Hepatocyte (in vitro differentiated cells): Measurements from ENCODE around the gene CYS1. TPM values are rescaled to one million over a fixed set of nuclear protein-coding genes. Genes with fewer than 3 reads are reported as not detected.
A peak's percentile ranks its signal among the peaks of the same experiment; 100 is the strongest.

Experiments
- DNase-seq: peaks from one replicate; pipeline ENCODE4 v3.0.0-alpha.2; 2016; ENCODE audit warnings: low spot score
- H2AFZ ChIP-seq: fragments of 200-600 bp; sonication (generic); 2 replicates; pipeline ENCODE4 v1.6.0; 2016; ENCODE audit warnings: antibody characterized with exemption, mild to moderate bottlenecking
- H3K27ac ChIP-seq: fragments of 200-600 bp; sonication (generic); 2 replicates; pipeline ENCODE4 v1.5.1; 2016; ENCODE audit warnings: mild to moderate bottlenecking
- H3K27me3 ChIP-seq: fragments of 200-600 bp; sonication (generic); 2 replicates; pipeline ENCODE4 v1.6.1; 2016
- H3K36me3 ChIP-seq: fragments of 200-600 bp; sonication (generic); replicated peaks from 2 replicates; pipeline ENCODE4 v1.5.1; 2016; ENCODE audit warnings: low read depth; ENCODE audit not compliant: insufficient read depth
- H3K4me1 ChIP-seq: fragments of 200-600 bp; sonication (generic); 2 replicates; pipeline ENCODE4 v1.5.1; 2016; ENCODE audit warnings: mild to moderate bottlenecking, moderate library complexity; ENCODE audit not compliant: insufficient read depth
- H3K4me2 ChIP-seq: fragments of 200-600 bp; sonication (generic); 2 replicates; pipeline ENCODE4 v1.6.0; 2016
- H3K4me3 ChIP-seq: fragments of 200-600 bp; sonication (generic); 2 replicates; pipeline ENCODE4 v1.5.1; 2016; ENCODE audit warnings: mild to moderate bottlenecking
- H3K79me2 ChIP-seq: fragments of 200-600 bp; sonication (generic); 2 replicates; pipeline ENCODE4 v1.6.0; 2017; ENCODE audit warnings: mild to moderate bottlenecking
- H3K9me2 ChIP-seq: fragments of 200-600 bp; sonication (generic); replicated peaks from 2 replicates; pipeline ENCODE4 v1.6.0; 2017; ENCODE audit warnings: mild to moderate bottlenecking; ENCODE audit not compliant: insufficient read depth
- H3K9me3 ChIP-seq: fragments of 200-600 bp; sonication (generic); 2 replicates; pipeline ENCODE4 v1.5.1; 2016; ENCODE audit warnings: low read depth, mild to moderate bottlenecking
- H4K20me1 ChIP-seq: fragments of 200-600 bp; sonication (generic); 2 replicates; pipeline ENCODE4 v1.6.0; 2016; ENCODE audit warnings: mild to moderate bottlenecking; ENCODE audit not compliant: insufficient read depth, poor library complexity, severe bottlenecking
- CTCF ChIP-seq: fragments of 200-600 bp; sonication (generic); IDR thresholded peaks from 2 replicates; pipeline ENCODE4 v1.5.1; 2016; ENCODE audit warnings: antibody characterized with exemption, mild to moderate bottlenecking; ENCODE audit not compliant: poor library complexity
- EZH2 ChIP-seq: fragments of 200-600 bp; sonication (generic); IDR thresholded peaks from 2 replicates; pipeline ENCODE4 v1.6.1; 2016; ENCODE audit warnings: antibody characterized with exemption, mild to moderate bottlenecking, borderline replicate concordance
- EZH2phosphoT487 ChIP-seq: fragments of 200-600 bp; sonication (generic); IDR thresholded peaks from one replicate; pipeline ENCODE4 v1.6.1; 2018; ENCODE audit warnings: antibody characterized with exemption, mild to moderate bottlenecking, low read depth, moderate library complexity; ENCODE audit not compliant: unreplicated experiment, severe bottlenecking
- WGBS: methylation state at CpG from one replicate; pipeline ENCODE4 v1.1.6; 2016; ENCODE audit warnings: low lambda C conversion rate; ENCODE audit errors: missing lambda C conversion rate; 5-methylcytosine and 5-hydroxymethylcytosine counted together
- polyA plus RNA-seq: library from polyadenylated mRNA; unstranded; fragments of >200 nt; fragmentation: Nextera tagmentation; extraction: Ambion mirVana; gene quantifications from 2 replicates; pipeline ENCODE4 v1.2.1, GENCODE V29; 2016
- total RNA-seq: library from RNA; depleted of rRNA; stranded (reverse); fragments of >200 nt; gene quantifications from 2 replicates; pipeline ENCODE4 v1.2.3, GENCODE V29; 2014

CYS1 gene
- total and polyA plus RNA-seq, 2 experiments from 2014 or later, result 2.7 to 2.9 TPM

- no peaks in the 10 kb centered on the region for H3K27me3 ChIP-seq
- peak overlapping the region; percentile 85 for H3K27ac ChIP-seq
- no peak overlapping the region for H3K4me3 ChIP-seq
- TF ChIP-seq CTCF, result no peak
- no peak for TF ChIP-seq EZH2phosphoT487
- no peak for TF ChIP-seq EZH2
- H3K4me1 ChIP-seq, result peaks cover 14% of the 10 kb centered on the region
- H2AFZ ChIP-seq, result peak overlapping the region; percentile 62
- peaks cover 4% of the 10 kb centered on the region for H4K20me1 ChIP-seq
- peak; percentile 80 for DNase-seq
- no peaks in the 10 kb centered on the region for H3K36me3 ChIP-seq
- peak overlapping the region; percentile 84 for H3K4me2 ChIP-seq
- peaks cover 7% of the 10 kb centered on the region for H3K79me2 ChIP-seq
- H3K9me3 ChIP-seq, result no peaks in the 10 kb centered on the region
- 20% methylated on average over 44 of the region's 54 CpGs for WGBS
- H3K9me2 ChIP-seq, result no peaks in the 10 kb centered on the region
Measured at GRCh38 chr2:10042301-10043161, 37.7 kb downstream of the CYS1 start.

- peaks cover 7% of the 10 kb centered on the region for H3K79me2 ChIP-seq
- H3K27me3 ChIP-seq, result no peaks in the 10 kb centered on the region
- H4K20me1 ChIP-seq, result peaks cover 4% of the 10 kb centered on the region
- no peak overlapping the region for H3K27ac ChIP-seq
- H3K4me1 ChIP-seq, result peaks cover 14% of the 10 kb centered on the region
- no peaks in the 10 kb centered on the region for H3K9me3 ChIP-seq
- H2AFZ ChIP-seq, result no peak overlapping the region
- no peak for DNase-seq
- no peaks in the 10 kb centered on the region for H3K36me3 ChIP-seq
- no peak for TF ChIP-seq EZH2
- no peak for TF ChIP-seq EZH2phosphoT487
- no peak for TF ChIP-seq CTCF
- no peak overlapping the region for H3K4me3 ChIP-seq
- peak overlapping the region; percentile 84 for H3K4me2 ChIP-seq
- H3K9me2 ChIP-seq, result no peaks in the 10 kb centered on the region
- 93% methylated on average over 13 of the region's 14 CpGs for WGBS
Measured at GRCh38 chr2:10041711-10042110, 38.5 kb downstream of the CYS1 start.

GRCh38 chr2:10039658-10040410 lies 40.4 kb downstream of the CYS1 start:
- Histone ChIP-seq H3K27ac (no peak overlapping the region), H3K9me2 (no peaks in the 10 kb centered on the region), H3K4me2 (no peak overlapping the region), H3K4me3 (no peak overlapping the region), H3K9me3 (no peaks in the 10 kb centered on the region), H2AFZ (no peak overlapping the region), H3K4me1 (peaks cover 14% of the 10 kb centered on the region), H3K79me2 (peaks cover 7% of the 10 kb centered on the region), H3K36me3 (no peaks in the 10 kb centered on the region), H3K27me3 (no peaks in the 10 kb centered on the region), H4K20me1 (peaks cover 2% of the 10 kb centered on the region)
- 85% methylated on average over 16 of the region's 16 CpGs for WGBS
- no peak for DNase-seq
- TF ChIP-seq EZH2, result no peak
- TF ChIP-seq CTCF, result no peak
- no peak for TF ChIP-seq EZH2phosphoT487
